Mesenchymal stem cell (in vitro differentiated cells and primary cell): Measurements from ENCODE around the gene GRM1.

Source experiments
- DNase-seq: peaks from one replicate; pipeline ENCODE4 v3.0.0-alpha.2; 2013
- H2AFZ ChIP-seq: one replicate; pipeline ENCODE4 v1.6.1; 2013; ENCODE audit warnings: low read depth, mild to moderate bottlenecking, control low read depth, inconsistent platforms, low read length, moderate library complexity
- H2AK5ac ChIP-seq: 2 replicates; pipeline ENCODE4 v1.6.1; 2013; ENCODE audit warnings: low read length, moderate library complexity, mild to moderate bottlenecking, inconsistent platforms; ENCODE audit not compliant: severe bottlenecking
- H2BK120ac ChIP-seq: one replicate; pipeline ENCODE4 v1.6.1; 2013; ENCODE audit warnings: low read depth, mild to moderate bottlenecking, inconsistent platforms, low read length, moderate library complexity
- H2BK12ac ChIP-seq, 2 experiments: one replicate each; pipeline ENCODE4 v1.6.1; 2013; ENCODE audit warnings: inconsistent platforms in 2 of 2, low read length in 2 of 2, mild to moderate bottlenecking in 2 of 2, moderate library complexity in 2 of 2, control low read depth in 1 of 2
- H2BK15ac ChIP-seq: one replicate; pipeline ENCODE4 v1.6.1; 2013; ENCODE audit warnings: mild to moderate bottlenecking, low read depth, inconsistent platforms; ENCODE audit not compliant: poor library complexity, severe bottlenecking
- H2BK5ac ChIP-seq: 2 replicates; pipeline ENCODE4 v1.6.1; 2013; ENCODE audit warnings: low read depth, mild to moderate bottlenecking, low read length, control low read depth, inconsistent platforms; ENCODE audit not compliant: poor library complexity, severe bottlenecking
- H3K14ac ChIP-seq, 2 experiments: one replicate each; pipeline ENCODE4 v1.6.1; 2013; ENCODE audit warnings: inconsistent platforms in 2 of 2, low read length in 2 of 2, control low read depth in 1 of 2, mild to moderate bottlenecking in 1 of 2, moderate library complexity in 1 of 2
- H3K18ac ChIP-seq, 2 experiments: one replicate each; pipeline ENCODE4 v1.6.1; 2013; ENCODE audit warnings: inconsistent platforms in 2 of 2, low read length in 2 of 2, control low read depth in 1 of 2, low read depth in 1 of 2, mild to moderate bottlenecking in 1 of 2
- H3K23ac ChIP-seq, 2 experiments: one replicate each; pipeline ENCODE4 v1.6.1; 2013; ENCODE audit warnings: inconsistent platforms in 2 of 2, low read length in 2 of 2, mild to moderate bottlenecking in 2 of 2, moderate library complexity in 2 of 2, control low read depth in 1 of 2
- H3K27ac ChIP-seq: 2 replicates; pipeline ENCODE4 v1.5.1; 2013; ENCODE audit warnings: mild to moderate bottlenecking, moderate library complexity, low read length, control low read depth, inconsistent platforms; ENCODE audit not compliant: poor library complexity, severe bottlenecking
- H3K27me3 ChIP-seq, 2 experiments: 2 replicates each; pipeline versions ENCODE4 v1.6.1 to v1.7.0; 2013; ENCODE audit warnings: low read length in 2 of 2, mild to moderate bottlenecking in 2 of 2, moderate library complexity in 2 of 2, control low read depth in 1 of 2, inconsistent platforms in 1 of 2; ENCODE audit not compliant: control insufficient read depth in 1 of 2, insufficient read depth in 1 of 2
- H3K36me3 ChIP-seq, 2 experiments: 2 replicates each; pipeline versions ENCODE4 v1.6.1 to v1.7.0; 2013; ENCODE audit warnings: low read length in 2 of 2, control low read depth in 1 of 2, inconsistent platforms in 1 of 2, low read depth in 1 of 2, mild to moderate bottlenecking in 1 of 2; ENCODE audit not compliant: insufficient read depth in 2 of 2, control insufficient read depth in 1 of 2
- H3K4ac ChIP-seq, 2 experiments: one replicate each; pipeline ENCODE4 v1.6.1; 2013; ENCODE audit warnings: inconsistent platforms in 2 of 2, low read length in 2 of 2, mild to moderate bottlenecking in 2 of 2, moderate library complexity in 2 of 2, control low read depth in 1 of 2, low read depth in 1 of 2
- H3K4me1 ChIP-seq: 2 replicates; pipeline ENCODE4 v1.6.1; 2013; ENCODE audit warnings: low read depth, low read length, control low read depth; ENCODE audit not compliant: control insufficient read depth, insufficient read depth
- H3K4me2 ChIP-seq: 2 replicates; pipeline ENCODE4 v1.6.1; 2013; ENCODE audit warnings: low read length, mild to moderate bottlenecking, inconsistent platforms; ENCODE audit not compliant: poor library complexity, severe bottlenecking
- H3K4me3 ChIP-seq, 2 experiments: 2 replicates each; pipeline versions ENCODE4 v1.5.1 to v1.7.0; 2013; ENCODE audit warnings: low read length in 2 of 2, mild to moderate bottlenecking in 2 of 2, control low read depth in 1 of 2, low read depth in 1 of 2; ENCODE audit not compliant: insufficient read depth in 1 of 2
- H3K79me1 ChIP-seq: replicated peaks from 2 replicates; pipeline ENCODE4 v1.6.1; 2013; ENCODE audit warnings: mild to moderate bottlenecking, control low read depth, low read length, inconsistent platforms; ENCODE audit not compliant: poor library complexity, severe bottlenecking
- H3K9ac ChIP-seq: 2 replicates; pipeline ENCODE4 v1.7.0; 2013; ENCODE audit warnings: mild to moderate bottlenecking, low read length, moderate library complexity
- H3K9me3 ChIP-seq: 2 replicates; pipeline ENCODE4 v1.7.0; 2013; ENCODE audit warnings: mild to moderate bottlenecking, low read length; ENCODE audit not compliant: control insufficient read depth
- H4K8ac ChIP-seq: one replicate; pipeline ENCODE4 v1.6.1; 2013; ENCODE audit warnings: inconsistent platforms, mild to moderate bottlenecking, low read length, moderate library complexity
- H4K91ac ChIP-seq: one replicate; pipeline ENCODE4 v1.6.1; 2013; ENCODE audit warnings: mild to moderate bottlenecking, low read length, inconsistent platforms
- WGBS: methylation state at CpG from one replicate; pipeline ENCODE4 v1.1.7; 2013; ENCODE audit warnings: mixed read lengths; 5-methylcytosine and 5-hydroxymethylcytosine counted together

The GRM1 gene

GRCh38 chr6:146361128-146361924 lies 332.5 kb downstream of the GRM1 start:
- Histone ChIP-seq H3K4ac (no peak overlapping the region), H3K23ac (no peak overlapping the region), H2AFZ (no peak overlapping the region), H2BK12ac (no peak overlapping the region), H3K36me3 (no peaks in the 10 kb centered on the region), H4K91ac (no peak overlapping the region), H3K79me1 (no peaks in the 10 kb centered on the region), H3K18ac (no peak overlapping the region), H3K4me3 (no peak overlapping the region), H3K4me1 (peaks cover 2% of the 10 kb centered on the region), H3K9ac (peak overlapping the region; percentile 23), H4K8ac (no peak overlapping the region), H3K9me3 (no peaks in the 10 kb centered on the region), H2BK15ac (no peak overlapping the region), H3K27ac (no peak overlapping the region), H3K14ac (no peak overlapping the region), H2AK5ac (no peak overlapping the region), H3K27me3 (no peaks in the 10 kb centered on the region), H2BK120ac (no peak overlapping the region), H2BK5ac (no peak overlapping the region), H3K4me2 (no peak overlapping the region)
- no peak for DNase-seq
- WGBS: 80% methylated on average over 4 of the region's 4 CpGs

DNA sequence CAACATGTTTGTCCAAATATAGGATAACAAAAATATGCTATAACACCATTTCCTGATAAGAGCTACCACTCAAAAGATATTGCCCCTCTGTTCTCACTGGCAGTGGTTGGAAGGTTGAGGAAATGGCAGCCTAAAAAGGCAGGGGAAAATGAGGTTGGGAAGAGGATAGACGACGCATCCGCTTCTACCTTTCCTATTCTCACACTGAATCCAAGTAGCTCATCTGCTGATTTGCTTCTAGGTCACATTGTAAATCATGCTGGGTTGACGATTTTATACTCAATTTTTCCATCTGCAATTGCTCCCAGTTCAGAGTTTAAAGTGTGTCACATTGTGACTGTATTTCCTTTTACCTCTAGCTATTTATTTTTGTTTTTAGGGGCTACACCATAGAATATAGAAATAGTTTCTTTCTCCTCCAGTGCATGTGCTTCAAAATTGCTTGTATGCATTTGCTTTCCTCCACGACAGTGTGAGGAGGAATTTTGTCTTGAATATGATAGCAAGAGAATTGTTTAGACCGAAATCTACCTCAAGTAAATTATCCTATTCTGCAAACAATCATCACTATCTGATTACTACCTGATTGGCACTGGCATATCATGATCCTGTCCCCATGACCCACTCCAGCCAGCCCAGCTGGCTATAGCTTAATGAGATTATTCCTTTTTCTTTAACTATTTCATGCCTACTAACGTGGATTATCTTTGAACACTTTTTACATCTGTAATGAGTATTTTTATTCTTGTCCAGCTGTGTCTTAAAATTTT lies 335.2 kb downstream of the GRM1 start:
- H3K27ac ChIP-seq: no peak overlapping the region
- H3K18ac ChIP-seq: no peak overlapping the region
- 91% methylated on average over 4 of the region's 7 CpGs for WGBS
- H3K14ac ChIP-seq: no peak overlapping the region
- H2AFZ ChIP-seq: no peak overlapping the region
- no peaks in the 10 kb centered on the region for H3K79me1 ChIP-seq
- no peak overlapping the region for H3K4me2 ChIP-seq
- DNase-seq: no peak
- no peaks in the 10 kb centered on the region for H3K27me3 ChIP-seq
- H4K8ac ChIP-seq: no peak overlapping the region
- H4K91ac ChIP-seq: no peak overlapping the region
- peaks cover 7% of the 10 kb centered on the region for H3K9me3 ChIP-seq
- H2BK120ac ChIP-seq: no peak overlapping the region
- H3K36me3 ChIP-seq: no peaks in the 10 kb centered on the region
- no peak overlapping the region for H2BK15ac ChIP-seq
- H3K4me3 ChIP-seq: no peak overlapping the region
- no peak overlapping the region for H3K9ac ChIP-seq
- no peak overlapping the region for H3K23ac ChIP-seq
- H2BK5ac ChIP-seq: no peak overlapping the region
- no peak overlapping the region for H3K4ac ChIP-seq
- H3K4me1 ChIP-seq: no peaks in the 10 kb centered on the region
- H2AK5ac ChIP-seq: no peak overlapping the region
- no peak overlapping the region for H2BK12ac ChIP-seq

GRCh38 chr6:146364816-146365594 lies 336.1 kb downstream of the GRM1 start:
- H3K4ac ChIP-seq: no peak overlapping the region
- no peaks in the 10 kb centered on the region for H3K4me1 ChIP-seq
- H2BK12ac ChIP-seq: no peak overlapping the region
- H3K18ac ChIP-seq: no peak overlapping the region
- peaks cover 7% of the 10 kb centered on the region for H3K9me3 ChIP-seq
- H4K8ac ChIP-seq: no peak overlapping the region
- H3K9ac ChIP-seq: no peak overlapping the region
- no peak overlapping the region for H2AFZ ChIP-seq
- 94% methylated on average over 3 of the region's 3 CpGs for WGBS
- no peak overlapping the region for H3K4me3 ChIP-seq
- no peaks in the 10 kb centered on the region for H3K27me3 ChIP-seq
- no peak overlapping the region for H3K4me2 ChIP-seq
- H2BK15ac ChIP-seq: no peak overlapping the region
- no peak overlapping the region for H3K27ac ChIP-seq
- no peaks in the 10 kb centered on the region for H3K79me1 ChIP-seq
- H2BK5ac ChIP-seq: no peak overlapping the region
- H3K36me3 ChIP-seq: no peaks in the 10 kb centered on the region
- H3K14ac ChIP-seq: no peak overlapping the region
- no peak for DNase-seq
- H4K91ac ChIP-seq: no peak overlapping the region
- no peak overlapping the region for H2AK5ac ChIP-seq
- no peak overlapping the region for H2BK120ac ChIP-seq
- H3K23ac ChIP-seq: no peak overlapping the region

DNA sequence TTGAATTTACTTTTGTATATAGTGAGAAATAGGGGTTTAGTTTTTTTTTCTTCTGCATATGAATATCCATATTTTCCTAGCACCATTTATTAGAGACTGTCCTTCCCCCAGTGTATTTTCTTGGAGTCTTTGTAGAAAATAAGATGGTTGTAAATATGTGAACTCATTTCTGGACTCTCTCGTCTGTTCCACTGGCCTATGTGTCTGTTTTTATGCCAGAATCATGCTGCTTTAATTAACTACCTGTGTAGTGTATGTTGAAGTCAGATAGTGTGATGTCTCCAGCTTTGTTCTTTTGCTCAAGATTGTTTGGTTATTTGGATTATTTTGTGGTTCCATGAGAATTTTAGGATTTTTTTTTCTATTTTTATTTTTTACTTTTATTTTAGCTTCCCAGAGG lies 338.2 kb downstream of the GRM1 start:
- Histone ChIP-seq H2BK12ac (no peak overlapping the region), H4K8ac (no peak overlapping the region), H2AFZ (no peak overlapping the region), H3K9me3 (peaks cover 12% of the 10 kb centered on the region), H3K14ac (no peak overlapping the region), H3K9ac (no peak overlapping the region), H3K36me3 (no peaks in the 10 kb centered on the region), H3K27ac (no peak overlapping the region), H3K18ac (no peak overlapping the region), H3K4ac (no peak overlapping the region), H2BK5ac (no peak overlapping the region), H3K23ac (no peak overlapping the region), H2AK5ac (no peak overlapping the region), H3K27me3 (no peaks in the 10 kb centered on the region), H2BK120ac (no peak overlapping the region), H3K79me1 (no peaks in the 10 kb centered on the region), H2BK15ac (no peak overlapping the region), H4K91ac (no peak overlapping the region), H3K4me3 (no peak overlapping the region), H3K4me2 (no peak overlapping the region), H3K4me1 (no peaks in the 10 kb centered on the region)
- no peak for DNase-seq
- 78% methylated on average over 1 of the region's 1 CpG for WGBS
